A549 (cell line): ENCODE data around the gene HCFC1R1.

Experiments used
- BHLHE40 ChIP-seq: IDR thresholded peaks from 2 replicates; pipeline ENCODE4 v1.6.1; 2012; ENCODE audit warnings: low read depth, low read length, inconsistent platforms
- CEBPB ChIP-seq, 2 experiments: fragments of >200 bp in 1 of 2; sonication (Bioruptor Twin) in 1 of 2; formaldehyde crosslinking in 1 of 2; IDR thresholded peaks; 2 replicates each; pipeline ENCODE4 v1.6.1; 2012 to 2016
- CHD4 ChIP-seq: fragments of 200-600 bp; sonication (generic); IDR thresholded peaks from 2 replicates; pipeline ENCODE4 v1.6.1; 2016; ENCODE audit warnings: antibody characterized with exemption, mild to moderate bottlenecking, borderline replicate concordance
- CTCF ChIP-seq: fragments of >200 bp; sonication (Bioruptor Twin); formaldehyde crosslinking; IDR thresholded peaks from 3 replicates; pipeline ENCODE4 v1.5.1; 2016
- EP300 ChIP-seq, 2 experiments: fragments of >200 bp; sonication (Bioruptor Twin); formaldehyde crosslinking; IDR thresholded peaks; 2 replicates in 1 of 2; 3 replicates in 1 of 2; pipeline ENCODE4 v1.6.1; 2016 to 2017
- KDM1A ChIP-seq: fragments of 200-600 bp; sonication (generic); IDR thresholded peaks from 2 replicates; pipeline ENCODE4 v1.6.1; 2016; ENCODE audit warnings: low read depth, mild to moderate bottlenecking
- MAFK ChIP-seq: fragments of 450-650 bp; IDR thresholded peaks from 2 replicates; pipeline ENCODE4 v1.6.1; 2014; ENCODE audit not compliant: partially characterized antibody
- NFE2L2 ChIP-seq: fragments of 150-350 bp; conservative IDR thresholded peaks from 2 replicates; pipeline ENCODE4 v1.6.1; 2014; ENCODE audit warnings: low read length
- POLR2A ChIP-seq: IDR thresholded peaks from 2 replicates; pipeline ENCODE4 v1.6.1; 2012; ENCODE audit warnings: mild to moderate bottlenecking, low read length
- RAD21 ChIP-seq, 2 experiments: fragments of >200 bp in 1 of 2; sonication (Bioruptor Twin) in 1 of 2; formaldehyde crosslinking in 1 of 2; IDR thresholded peaks in 1 of 2; conservative IDR thresholded peaks in 1 of 2; 2 replicates in 1 of 2; 3 replicates in 1 of 2; pipeline ENCODE4 v1.6.1; 2012 to 2018; ENCODE audit warnings: inconsistent platforms in 1 of 2
- RNF2 ChIP-seq: fragments of 200-600 bp; sonication (generic); IDR thresholded peaks from 2 replicates; pipeline ENCODE4 v1.6.1; 2016; ENCODE audit warnings: low read depth, mild to moderate bottlenecking, antibody characterized with exemption, moderate library complexity, borderline replicate concordance
- SMC3 ChIP-seq: fragments of >200 bp; sonication (Bioruptor Twin); formaldehyde crosslinking; IDR thresholded peaks from 3 replicates; pipeline ENCODE4 v1.6.1; 2018; ENCODE audit warnings: inconsistent platforms
- TF ChIP-seq, protein P1 (sequence below): fragments of 250-450 bp; sonication (Bioruptor Pico); IDR thresholded peaks from 2 replicates; pipeline ENCODE4 v1.5.0; 2021; ENCODE audit warnings: mild to moderate bottlenecking, moderate library complexity, borderline replicate concordance

DNA sequence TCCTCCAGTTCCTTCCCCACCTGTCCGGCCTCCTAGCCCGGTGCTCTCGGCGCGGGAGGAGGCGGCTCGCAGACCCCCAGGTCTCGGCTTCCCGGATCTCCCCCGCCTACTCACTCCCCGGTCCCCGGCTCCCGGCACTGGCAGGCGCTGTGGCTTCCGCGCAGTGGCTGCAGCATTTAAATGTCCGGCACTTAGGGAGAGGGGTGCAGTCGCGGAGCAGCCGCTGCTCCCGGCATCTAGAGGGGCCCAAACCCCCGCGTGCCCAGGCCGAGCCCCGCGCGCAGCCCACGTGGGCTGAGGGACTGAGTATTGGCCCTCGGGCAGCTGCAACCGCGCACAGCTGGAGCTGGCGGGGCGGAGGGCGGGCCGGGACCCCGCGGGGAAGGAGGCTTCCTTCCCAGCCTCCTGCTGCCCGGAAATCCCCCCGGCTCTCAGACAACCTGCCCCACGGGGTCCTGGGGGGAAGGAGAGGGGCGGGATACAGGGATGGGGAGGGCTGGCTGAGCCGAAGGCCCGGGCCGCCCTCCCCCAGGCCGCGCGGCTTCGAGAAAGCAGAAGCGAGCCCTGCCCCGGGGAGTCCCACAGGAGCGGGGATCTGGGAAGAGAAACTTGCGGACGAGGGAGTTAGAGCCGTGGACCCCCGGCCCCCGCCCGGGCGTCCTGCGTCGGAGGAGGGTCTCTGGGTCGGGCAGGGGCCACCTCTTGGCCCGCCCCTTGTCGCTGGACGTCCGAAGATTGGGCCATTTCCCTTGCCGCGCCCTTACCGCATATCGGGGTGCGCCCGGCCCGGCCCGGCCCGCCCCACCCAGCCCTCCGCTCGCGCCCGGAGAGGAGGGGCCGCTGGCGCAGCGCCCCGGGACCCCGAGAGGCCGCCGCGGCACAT lies 22.3 kb upstream of the HCFC1R1 start, which contains the start of gene MMP25:
- 0 out of 2 replicates have a peak, but pooled peaks have one; percentile 5 for TF ChIP-seq POLR2A
- no peak for TF ChIP-seq CEBPB (IDR thresholded peaks at IDR 0.05)
- TF ChIP-seq RAD21 (conservative IDR thresholded peaks at IDR 0.05 in 1 of 2, IDR thresholded peaks at IDR 0.05 in 1 of 2), result no peak
- no peak for TF ChIP-seq CTCF
- TF ChIP-seq KDM1A, result no peak
- peak; percentile 65; the same call in 1 of the 2 replicates for TF ChIP-seq RNF2
- TF ChIP-seq NFE2L2, result no peak
- TF ChIP-seq MAFK, result no peak
- TF ChIP-seq SMC3, result no peak
- no peak for TF ChIP-seq BHLHE40
- no peak for TF ChIP-seq CHD4
- TF ChIP-seq, protein P1, sequence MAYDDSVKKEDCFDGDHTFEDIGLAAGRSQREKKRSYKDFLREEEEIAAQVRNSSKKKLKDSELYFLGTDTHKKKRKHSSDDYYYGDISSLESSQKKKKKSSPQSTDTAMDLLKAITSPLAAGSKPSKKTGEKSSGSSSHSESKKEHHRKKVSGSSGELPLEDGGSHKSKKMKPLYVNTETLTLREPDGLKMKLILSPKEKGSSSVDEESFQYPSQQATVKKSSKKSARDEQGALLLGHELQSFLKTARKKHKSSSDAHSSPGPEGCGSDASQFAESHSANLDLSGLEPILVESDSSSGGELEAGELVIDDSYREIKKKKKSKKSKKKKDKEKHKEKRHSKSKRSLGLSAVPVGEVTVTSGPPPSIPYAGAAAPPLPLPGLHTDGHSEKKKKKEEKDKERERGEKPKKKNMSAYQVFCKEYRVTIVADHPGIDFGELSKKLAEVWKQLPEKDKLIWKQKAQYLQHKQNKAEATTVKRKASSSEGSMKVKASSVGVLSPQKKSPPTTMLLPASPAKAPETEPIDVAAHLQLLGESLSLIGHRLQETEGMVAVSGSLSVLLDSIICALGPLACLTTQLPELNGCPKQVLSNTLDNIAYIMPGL (CRISPR knock-in tag), result no peak
- no peak for TF ChIP-seq EP300 (IDR thresholded peaks at IDR 0.05)
